Measurements from ENCODE around the gene TOM1.

Gene TOM1

DNA sequence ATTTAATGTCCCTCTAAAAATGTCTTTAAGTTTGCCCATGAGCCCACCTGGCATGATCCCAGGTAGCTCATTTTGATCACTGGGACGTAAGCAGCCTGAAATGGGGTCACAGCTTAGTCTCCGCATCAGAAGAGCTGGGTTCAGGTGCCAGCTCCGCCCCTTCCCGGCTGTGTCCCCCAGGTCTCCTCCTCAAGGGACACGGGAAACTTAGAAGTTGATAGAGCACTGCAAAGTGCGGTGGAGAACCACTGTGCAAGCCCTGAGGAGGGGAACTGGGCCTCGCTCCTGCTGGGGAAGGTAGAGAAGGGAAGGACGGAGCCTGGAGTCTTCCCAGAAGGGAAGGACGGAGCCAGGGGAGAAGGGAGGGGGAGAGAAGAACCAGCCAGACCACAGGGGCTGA is 7.7 kb downstream of the TOM1 start:
- DNase-seq (ENCODE audit: low read depth) = no peak

DNA sequence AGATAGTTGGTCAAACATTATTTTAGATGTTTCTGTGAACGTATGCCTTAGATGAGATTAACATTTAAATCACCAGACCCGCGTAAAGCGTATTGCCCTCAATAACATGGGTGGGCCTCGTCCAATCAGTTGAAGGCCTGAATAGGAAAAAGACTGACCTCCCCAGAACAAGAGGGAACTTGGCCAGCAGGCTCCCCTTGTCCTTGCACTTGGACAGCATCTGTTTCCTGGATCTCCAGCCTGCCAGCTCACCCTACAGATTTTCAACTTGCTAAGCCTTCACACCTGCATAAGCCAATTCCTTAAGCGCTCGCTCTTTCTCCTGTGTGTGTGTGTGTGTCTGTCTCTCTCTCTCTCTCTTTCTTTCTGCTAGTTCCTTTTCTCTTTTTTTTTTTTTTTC is 8.2 kb downstream of the TOM1 start:
- no peak for DNase-seq (ENCODE audit: low read depth)

DNA sequence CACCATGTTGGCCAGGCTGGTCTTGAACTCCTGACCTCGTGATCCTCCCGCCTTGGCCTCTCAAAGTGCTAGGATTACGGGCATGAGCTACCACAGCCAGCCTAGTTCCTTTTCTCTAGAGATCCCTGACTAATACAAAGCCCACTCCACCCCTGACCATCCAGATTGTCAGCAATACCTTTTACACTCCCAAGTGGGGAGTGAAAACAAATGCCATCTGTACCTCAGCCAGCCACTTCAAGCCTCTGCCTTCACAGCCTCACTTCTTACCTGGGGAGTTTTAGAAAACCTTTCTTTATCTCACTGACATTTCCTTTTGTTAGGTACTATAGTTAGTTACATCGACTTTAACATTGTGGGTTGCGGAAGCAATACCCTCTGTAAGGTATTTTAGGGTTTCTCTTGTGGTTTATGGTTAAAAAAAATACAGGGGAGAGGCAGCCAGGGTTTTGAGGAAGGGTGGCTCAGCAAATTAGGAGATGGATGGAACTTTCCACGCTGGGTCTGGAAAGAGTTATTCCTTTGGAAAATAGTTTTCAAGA is 8.9 kb downstream of the TOM1 start:
- no peak for DNase-seq (ENCODE audit: low read depth)

DNA sequence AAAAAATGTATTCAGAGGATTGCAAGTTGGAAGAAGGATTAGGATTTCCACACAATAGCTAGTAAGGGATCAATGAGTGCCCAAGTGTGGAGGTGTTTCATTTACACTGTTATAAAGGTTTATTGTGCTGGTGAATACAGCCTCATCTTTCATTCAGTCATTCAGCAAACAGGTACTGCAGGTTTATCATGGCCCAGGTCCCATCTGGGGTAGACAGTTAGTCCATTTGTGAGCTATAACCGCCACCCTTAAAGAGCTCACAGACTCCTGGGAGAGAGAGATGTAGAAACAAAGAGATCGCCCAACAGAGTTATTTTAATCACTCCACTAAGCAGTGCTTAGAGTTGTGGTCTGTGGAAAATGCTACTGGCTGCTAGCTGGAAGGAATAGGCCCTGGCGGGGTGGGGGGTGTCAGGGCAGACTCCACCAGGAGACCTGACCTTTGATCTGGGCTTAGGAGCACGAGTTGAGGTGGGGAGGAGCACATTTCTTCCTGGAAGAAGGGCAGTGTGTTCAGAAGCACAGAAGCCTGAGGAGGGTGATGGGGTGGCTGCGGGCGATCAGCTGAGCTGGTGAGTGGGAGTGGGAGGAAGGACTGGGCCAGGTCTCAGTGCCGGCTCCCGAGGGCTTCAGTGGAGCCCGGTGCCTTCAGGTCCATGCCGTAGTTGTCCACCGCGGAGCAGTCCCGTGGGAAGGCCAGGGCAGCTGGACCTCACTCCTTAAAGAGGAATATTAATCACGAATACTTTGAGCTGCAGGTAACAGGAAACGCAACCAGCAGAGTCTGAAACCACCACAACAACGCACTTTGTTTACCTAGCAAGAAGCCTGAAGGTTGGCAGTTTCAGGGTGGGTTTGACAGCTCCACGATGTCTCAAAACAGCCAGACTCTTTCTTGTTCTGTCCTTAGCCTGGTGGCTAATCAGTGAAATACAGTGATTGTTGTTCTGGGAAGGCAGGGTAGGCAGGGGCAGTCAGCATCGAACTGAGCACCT is 11.2 kb downstream of the TOM1 start:
- no peak for DNase-seq (ENCODE audit: low read depth)

DNA sequence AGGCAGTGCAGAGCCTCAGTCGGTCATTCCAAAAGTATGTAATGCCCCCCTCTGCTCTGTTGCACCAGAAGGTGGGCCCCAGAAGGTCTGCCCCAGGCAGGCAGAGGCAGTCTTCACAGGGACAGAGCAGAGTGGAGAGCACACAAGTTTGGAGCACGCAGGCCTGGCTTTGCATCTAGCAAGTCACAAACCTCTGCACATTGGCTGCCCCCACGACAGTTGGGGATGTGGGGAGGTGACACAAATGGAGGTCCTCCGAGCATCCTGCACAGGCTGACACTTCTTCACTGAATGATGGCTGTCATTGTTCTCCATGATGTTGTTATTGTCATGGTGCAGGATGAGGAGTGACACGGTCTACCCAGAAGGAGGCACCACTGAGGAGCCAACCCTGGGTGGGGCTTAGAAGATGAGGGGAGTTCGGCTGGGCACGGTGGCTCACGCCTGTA is 11.9 kb downstream of the TOM1 start:
- no peak for DNase-seq (ENCODE audit: low read depth)

DNA sequence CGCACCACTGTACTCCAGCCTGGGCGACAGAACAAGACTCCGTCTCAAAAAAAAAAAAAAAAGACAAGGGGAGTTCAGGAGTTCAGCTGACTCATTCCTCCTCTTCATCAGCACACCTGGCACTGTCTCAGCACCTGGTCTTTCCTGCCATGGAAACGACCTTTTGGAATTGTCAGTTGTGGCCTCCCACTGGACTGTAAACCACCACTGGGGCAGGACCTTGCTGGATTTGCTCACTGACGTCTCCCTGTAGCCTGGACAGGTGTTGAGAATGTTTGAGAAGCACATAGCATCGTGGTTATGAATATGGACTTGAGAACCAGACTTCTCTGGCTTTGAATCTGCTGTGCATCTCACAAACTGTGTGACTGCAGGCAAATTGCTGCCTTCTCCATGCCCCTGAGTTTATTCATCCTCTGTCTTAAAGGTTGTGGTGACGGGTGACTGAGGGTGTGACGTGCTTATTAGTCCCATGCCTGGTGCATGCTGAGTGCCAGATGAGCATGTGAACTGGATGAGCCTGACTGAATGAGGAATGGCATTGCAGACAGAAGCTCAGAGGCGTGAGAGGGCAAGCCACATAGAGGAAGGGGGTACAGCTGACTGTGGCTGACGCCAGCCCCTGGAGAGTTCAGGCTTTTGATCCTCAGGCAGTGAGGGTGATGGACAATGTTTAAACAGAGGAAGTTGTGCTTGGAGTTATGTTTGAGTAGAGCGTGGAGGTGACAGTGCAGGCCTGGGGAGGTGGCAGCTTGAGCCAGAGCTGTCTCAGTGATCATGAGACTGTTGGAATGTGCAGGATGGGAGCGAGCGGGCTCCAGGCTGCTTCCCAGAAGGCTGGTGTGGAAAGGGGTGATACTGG is 12.7 kb downstream of the TOM1 start:
- DNase-seq (ENCODE audit: low read depth) = no peak

DNA sequence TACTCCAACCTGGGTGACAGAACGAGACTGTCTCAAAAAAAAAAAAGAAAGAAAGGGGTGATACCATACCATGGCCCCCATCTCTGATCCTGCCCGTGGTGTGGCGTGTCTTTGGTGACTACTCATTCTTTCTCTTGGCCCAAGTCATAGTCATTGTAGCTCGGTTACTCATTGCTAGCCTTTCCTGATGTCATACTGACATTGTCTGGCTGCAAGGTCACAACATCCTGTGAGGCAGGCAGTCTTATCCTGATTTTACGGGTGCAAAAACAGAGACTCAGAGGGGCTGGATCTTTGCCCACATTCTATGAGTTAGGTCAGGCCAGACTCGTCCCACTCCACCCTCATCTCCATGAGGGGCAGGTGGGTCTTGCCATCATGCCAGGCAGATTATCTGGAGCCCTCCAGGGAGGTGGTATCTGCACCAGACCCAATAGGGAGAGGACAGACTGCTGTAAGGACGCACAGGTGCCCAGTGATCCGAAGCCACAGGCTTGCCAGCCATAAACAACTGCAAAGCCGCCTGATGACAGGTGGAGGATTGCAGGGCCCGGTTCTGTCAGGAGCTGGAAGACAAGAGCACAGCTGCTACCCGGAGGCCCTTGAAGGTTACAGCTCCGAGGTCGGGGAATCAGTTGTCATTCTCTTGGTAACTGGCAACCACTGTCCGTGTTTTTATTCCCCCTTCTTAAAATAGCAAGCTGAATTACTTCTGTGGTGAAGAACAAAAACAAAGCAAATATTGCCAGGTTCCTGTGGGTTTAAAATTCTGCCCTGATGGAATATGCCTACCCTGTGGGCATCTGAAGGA is 13.8 kb downstream of the TOM1 start:
- DNase-seq (ENCODE audit: low read depth) = no peak

DNA sequence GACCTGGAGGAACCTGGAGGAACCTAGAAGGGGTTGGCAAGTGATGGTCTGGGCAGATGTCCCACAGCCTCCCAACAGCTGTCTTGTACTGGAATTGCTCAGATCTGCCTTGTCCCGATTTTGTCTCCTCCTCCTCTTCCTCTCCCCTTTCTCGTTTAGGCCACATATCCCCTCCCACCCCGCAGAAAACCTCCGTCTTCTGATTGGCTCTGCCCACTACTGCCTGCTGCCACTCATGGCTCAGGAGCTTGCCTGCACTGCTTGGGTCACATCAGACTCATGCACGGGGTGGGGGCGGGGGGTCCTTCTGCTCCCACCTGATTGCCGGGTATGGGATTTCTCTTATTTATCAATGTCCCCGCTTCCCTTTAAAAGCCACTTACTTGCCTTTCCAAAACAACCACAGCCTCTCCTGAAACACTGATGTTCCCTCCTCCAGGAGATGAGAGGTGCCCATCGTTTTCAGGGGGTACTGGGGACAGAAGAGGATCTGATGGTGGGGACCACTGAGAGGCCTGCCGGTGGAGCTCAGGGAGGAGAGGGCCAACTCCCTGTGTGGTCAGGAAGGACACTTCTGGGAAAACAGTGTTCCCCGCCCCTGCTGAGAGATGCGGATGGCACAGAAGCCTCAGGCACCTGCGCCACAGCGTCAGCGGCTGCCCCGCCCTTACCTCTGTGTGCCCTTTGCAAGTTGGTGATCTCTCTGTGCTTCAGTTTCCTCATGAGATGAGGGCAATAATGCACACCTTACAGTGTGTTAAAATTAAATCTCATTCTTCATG is 14.7 kb downstream of the TOM1 start:
- DNase-seq (ENCODE audit: low read depth) = no peak

DNA sequence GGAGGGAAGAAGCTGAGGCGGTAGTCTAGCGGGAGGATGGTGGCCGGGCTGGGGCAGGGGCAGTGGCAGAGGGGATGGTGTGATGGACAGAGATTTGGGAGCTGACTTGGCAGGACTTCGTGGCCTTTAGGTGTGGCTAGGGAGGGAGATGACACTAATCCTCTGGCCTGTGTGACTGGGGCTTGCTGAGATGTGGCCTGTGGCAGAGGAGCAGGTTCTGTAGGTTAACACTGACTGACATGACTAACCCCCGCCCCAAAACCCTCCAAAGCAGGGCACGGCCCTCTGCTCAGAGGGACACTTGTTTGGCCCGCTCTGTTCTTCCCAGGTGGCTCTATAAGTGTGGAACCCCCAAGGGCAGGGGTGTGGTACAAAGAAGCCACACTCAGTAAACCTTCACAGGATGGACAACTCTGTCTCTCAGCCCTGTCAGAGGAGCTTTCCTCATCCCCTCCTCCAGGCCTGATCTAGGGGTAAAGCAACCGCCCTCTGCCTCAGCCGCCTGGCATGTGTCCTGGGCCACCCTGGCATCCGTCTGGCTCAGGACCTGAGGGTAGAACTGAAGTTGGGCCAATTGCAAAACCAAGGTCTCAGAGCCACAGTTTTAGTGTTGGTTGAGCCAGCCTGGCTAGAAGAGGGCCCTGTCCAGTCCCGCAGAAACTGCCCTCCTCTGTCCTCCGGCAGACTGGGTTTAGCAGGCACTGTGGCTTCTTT is 15.6 kb downstream of the TOM1 start:
- DNase-seq (ENCODE audit: low read depth) = no peak

DNA sequence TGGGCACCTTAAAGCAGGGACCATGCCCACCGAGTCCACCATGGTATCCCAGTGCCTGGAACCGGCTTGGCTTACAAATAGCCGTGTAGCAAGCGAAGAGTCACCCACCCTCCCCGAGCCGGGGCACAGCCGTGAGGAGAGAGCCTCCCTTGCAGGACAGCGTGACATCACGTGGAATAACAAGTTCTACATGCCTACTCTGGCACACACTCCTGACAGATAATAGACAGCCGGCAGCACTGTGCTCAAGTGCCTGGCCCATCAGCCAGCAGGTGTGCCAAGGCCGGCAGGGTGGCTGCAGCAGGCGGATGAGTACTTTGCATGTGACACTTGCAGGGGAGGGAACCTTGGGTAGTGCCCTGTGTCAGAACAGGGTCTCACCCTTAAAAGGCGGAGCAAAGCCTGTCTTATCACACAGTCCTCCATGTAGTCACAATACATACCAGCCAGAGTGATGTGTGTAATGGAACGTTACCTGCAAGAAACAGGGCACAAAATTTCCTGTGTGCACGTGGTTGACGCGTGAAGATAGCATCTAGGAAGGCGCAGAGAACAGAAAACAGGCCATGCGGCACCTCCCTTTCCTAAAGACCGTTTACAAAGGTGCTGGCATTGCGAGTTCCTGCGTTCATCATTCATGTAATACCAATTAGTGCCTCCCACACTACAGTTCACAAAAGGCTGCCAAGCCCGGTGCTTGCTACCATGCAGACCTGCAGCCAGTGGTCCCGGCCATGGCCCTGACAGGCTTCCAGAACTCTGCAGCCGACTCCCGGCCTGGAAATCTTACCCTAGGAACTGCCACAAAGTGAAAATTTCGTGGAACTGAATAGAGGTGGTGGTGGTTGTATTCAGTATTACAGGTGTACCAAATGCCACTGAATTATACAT is 16.4 kb downstream of the TOM1 start:
- no peak for DNase-seq (ENCODE audit: low read depth)

DNA sequence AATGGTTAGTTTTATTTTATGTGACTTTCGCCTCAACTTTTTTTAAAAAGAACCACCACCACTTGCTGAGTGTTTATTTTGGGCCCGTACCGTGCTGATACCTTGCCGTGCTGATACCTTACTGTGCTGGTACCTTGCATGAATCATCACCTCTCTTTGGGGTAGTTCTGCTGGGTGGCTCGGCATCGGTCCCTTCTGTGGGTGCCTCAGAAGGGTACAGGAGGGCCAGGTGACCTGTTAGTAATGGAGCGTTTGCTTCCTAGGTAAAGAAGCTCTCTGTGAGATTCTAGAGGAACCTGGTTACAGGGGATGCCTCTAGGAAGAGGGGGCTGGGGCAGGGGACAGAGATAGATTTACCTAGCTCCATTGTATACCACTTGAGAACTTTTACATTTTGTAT is 17.1 kb downstream of the TOM1 start:
- DNase-seq (ENCODE audit: low read depth) = no peak

DNA sequence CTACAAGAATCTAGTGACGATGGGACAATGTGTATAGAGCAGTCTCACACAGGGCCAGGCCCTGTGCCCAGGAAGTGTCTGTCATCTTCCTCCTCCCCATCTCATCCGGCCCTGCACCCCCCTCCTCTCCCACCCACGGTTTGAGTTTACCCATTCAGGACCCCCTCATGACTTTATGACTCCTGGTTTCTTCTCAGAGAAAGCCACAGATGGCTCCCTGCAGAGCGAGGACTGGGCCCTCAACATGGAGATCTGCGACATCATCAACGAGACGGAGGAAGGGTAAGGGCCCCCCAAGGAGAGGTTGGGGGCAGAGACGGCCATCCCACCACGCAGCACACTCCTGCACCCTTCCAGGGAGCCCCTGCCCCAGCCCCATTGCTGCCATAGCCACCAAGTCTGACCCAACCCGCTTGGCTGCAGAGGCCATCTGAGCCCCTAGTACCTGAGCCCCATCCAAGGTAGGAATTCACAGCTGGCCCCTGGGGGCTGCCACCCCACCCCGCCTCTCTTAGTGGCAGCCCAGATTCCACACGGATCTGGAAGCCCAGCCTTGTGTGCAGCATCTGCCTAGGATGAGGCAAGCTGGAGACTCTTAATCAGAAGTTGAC is 18.1 kb downstream of the TOM1 start:
- DNase-seq (ENCODE audit: low read depth) = no peak

DNA sequence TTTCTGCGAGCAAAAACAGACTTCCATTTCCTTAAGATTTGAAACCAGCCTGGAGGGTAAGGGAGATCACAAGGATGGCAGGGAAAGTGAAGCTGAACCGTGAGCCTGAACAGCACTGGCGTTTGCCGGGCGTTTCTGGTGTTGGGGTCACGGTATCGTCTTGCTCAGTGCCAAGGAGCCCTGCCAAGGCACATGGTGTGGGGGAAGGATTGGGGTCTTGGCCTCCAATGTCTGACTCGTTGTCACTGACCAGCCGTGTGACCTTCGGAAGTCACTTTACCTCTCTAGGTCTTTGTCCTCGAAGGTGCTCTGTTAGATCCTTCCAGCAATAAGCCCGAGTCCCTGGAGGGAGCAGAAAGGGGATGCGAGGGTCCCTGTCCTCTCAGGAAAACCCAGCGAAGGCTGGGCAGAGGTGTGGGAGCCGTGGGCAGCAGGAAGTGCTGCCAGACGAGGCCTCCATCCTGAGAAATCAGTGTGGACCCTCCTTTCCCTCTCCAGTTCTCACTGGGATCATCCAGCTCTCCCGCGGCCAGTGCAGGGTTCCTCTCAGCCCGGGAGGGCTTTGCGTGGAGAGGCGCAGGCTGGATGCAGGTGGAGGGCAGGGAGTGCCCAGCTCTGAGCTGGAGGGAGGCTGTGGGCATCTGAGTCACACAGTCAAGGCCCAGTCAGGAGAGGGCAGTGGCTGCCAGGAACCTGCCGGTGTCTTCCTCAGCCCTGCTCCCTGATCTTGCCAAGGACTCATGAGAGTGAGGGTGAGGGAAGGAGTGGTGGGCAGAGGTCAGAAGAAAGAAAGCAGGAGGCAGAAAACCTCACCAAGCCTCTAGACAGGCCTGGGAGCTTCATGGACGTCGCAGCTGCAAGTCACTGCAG is 18.9 kb downstream of the TOM1 start:
- no peak for DNase-seq (ENCODE audit: low read depth)

DNA sequence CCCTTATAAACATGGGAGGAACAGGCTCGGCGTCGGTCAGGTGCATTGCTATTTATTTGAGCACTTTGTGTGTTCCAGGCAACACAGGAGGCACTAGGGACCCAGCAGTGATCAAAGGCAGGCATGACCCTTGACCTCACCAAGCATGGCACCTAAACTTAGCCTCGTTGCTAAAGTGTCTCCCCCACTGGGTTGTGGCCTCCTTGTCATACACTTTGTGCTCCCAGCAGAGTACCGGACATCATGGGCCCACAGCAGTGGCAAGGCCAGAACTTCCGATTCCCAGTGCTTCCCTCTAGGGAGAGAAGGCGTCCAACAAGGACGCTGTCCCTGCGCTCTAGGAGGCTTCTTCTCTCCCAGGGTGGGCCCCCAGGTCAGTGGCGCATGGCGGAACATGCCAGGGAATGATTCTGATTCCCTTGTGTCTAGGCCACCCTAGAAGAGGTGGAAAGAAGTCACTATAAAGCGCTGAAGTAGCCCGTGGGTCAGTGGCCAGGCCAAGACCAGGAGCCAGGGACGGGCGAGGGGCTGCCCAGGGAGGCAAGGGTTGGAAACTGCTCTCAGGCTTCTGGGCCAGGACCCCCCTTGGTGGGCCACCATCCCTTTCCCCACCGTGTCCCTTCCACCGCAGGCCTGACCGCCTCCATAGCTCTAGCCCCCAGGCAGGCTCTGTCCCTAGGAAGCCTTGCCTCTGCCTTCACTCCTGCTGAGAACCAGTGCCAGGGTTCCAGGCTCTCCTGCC is 19.7 kb downstream of the TOM1 start:
- no peak for DNase-seq (ENCODE audit: low read depth)

DNA sequence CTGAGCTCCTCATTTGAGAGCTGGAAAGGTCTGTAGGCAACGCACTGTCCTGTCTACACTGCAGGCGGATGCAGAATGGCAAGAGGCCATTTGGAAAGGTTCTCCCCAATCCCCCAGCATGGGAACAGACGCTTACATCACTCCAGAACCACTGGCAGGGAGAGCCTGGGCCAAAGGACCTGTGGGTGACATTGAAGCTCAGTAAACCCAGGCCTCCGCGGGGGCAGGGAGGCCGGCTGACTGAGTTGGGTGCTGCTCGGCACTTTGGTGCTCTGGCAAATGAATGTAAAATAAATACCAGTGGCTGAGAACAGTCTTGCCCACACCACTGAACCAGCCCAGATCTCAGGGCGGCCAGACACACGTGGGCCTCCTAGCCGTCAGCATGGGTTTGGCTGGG is 22.4 kb downstream of the TOM1 start:
- no peak for DNase-seq (ENCODE audit: low read depth)

DNA sequence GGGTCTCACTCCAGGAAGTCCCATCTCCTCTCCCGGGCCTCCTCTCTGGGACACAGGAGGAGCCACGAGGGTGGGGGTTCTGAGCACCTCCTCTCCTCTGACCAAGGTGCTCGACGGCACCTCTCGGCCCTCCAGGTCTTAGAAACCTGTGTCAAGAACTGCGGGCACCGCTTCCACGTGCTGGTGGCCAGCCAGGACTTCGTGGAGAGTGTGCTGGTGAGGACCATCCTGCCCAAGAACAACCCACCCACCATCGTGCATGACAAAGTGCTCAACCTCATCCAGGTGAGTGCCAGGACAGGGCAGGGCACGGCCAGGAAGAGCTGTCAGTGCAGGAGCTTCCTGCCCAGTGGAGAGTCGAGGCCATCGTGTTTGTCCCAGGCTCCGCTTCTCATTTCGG is 23.2 kb downstream of the TOM1 start:
- DNase-seq (ENCODE audit: low read depth) = no peak

DNA sequence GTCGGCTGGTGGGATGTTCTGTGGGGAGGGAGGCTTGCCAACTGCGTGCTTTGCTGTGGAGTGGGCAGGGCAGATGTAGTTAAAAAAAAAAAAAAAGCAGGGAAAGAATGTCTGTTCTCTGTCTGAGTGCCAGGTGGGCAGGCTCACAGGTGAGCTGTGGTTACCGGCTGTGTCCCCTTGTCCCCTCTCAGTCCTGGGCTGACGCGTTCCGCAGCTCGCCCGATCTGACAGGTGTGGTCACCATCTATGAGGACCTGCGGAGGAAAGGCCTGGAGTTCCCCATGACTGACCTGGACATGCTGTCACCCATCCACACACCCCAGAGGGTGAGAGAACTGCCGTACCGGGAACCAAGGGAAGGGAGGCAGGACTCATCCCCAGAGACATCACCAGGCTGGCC is 23.6 kb downstream of the TOM1 start:
- DNase-seq (ENCODE audit: low read depth) = no peak
